D341Med (cell line): ENCODE data around the gene ZNF410.
"Not testable (repeated sequence)": the region's sequence is repeated elsewhere in the genome, so short reads cannot be mapped to it uniquely, and the experiment has no call there.

Experiments used
- DNase-seq: peaks from one replicate; pipeline ENCODE4 v3.0.0; 2012; ENCODE audit warnings: low spot score

ZNF410 gene

GRCh38 chr14:73886449-73887317, at the start of gene ZNF410:
ZNF410 (plus strand) TSS chr14:73886859; CDS start chr14:73892176, 5,317 bp downstream.
- peak; percentile 97 for DNase-seq

- DNase-seq = not testable (repeated sequence)
Measured at GRCh38 chr14:73838293-73839034, 48.2 kb upstream of the ZNF410 start.

GRCh38 chr14:73842201-73842600, 44.5 kb upstream of the ZNF410 start:
- no peak for DNase-seq

GRCh38 chr14:73842851-73843250, 43.8 kb upstream of the ZNF410 start:
- DNase-seq = no peak

GRCh38 chr14:73843296-73843695, 43.4 kb upstream of the ZNF410 start:
- DNase-seq = no peak

GRCh38 chr14:73846947-73847346, 39.7 kb upstream of the ZNF410 start:
- DNase-seq = no peak

GRCh38 chr14:73851000-73851399, 35.7 kb upstream of the ZNF410 start:
- DNase-seq = no peak

- DNase-seq = peak; percentile 100
Measured at GRCh38 chr14:73851567-73852382, 34.9 kb upstream of the ZNF410 start, which contains the start of gene PTGR2. PTGR2 (plus strand) TSS chr14:73851831; CDS start chr14:73858863, 7,032 bp downstream.

GRCh38 chr14:73859145-73859544, 27.5 kb upstream of the ZNF410 start:
- no peak for DNase-seq

- DNase-seq = no peak
Measured at GRCh38 chr14:73861073-73861472, 25.6 kb upstream of the ZNF410 start.

- DNase-seq = no peak
Measured at GRCh38 chr14:73862480-73862879, 24.2 kb upstream of the ZNF410 start.

GRCh38 chr14:73863209-73863608, 23.4 kb upstream of the ZNF410 start:
- no peak for DNase-seq

- DNase-seq = no peak
Measured at GRCh38 chr14:73865534-73866113, 21.0 kb upstream of the ZNF410 start.

GRCh38 chr14:73869754-73870153, 16.9 kb upstream of the ZNF410 start:
- not testable (repeated sequence) for DNase-seq

GRCh38 chr14:73870525-73871235, 16.0 kb upstream of the ZNF410 start:
- no peak for DNase-seq

- DNase-seq = no peak
Measured at GRCh38 chr14:73873660-73874059, 13.0 kb upstream of the ZNF410 start.

GRCh38 chr14:73877790-73878189, 8.9 kb upstream of the ZNF410 start:
- no peak for DNase-seq

- DNase-seq = no peak
Measured at GRCh38 chr14:73878436-73878835, 8.2 kb upstream of the ZNF410 start.

- DNase-seq = no peak
Measured at GRCh38 chr14:73879027-73879426, 7.6 kb upstream of the ZNF410 start.

- no peak for DNase-seq
Measured at GRCh38 chr14:73884438-73885190, 2.0 kb upstream of the ZNF410 start.

- no peak for DNase-seq
Measured at GRCh38 chr14:73887318-73887616, 608 bp downstream of the ZNF410 start.
